Measurements from ENCODE around the gene COL23A1. TPM values are rescaled to one million over a fixed set of nuclear protein-coding genes. Genes with fewer than 3 reads are reported as not detected.

COL23A1 gene
- total RNA-seq, 1 donor from 2014 or later = 2.9 TPM

- Mint-ChIP-seq H3K4me1 (ENCODE audit: low read depth, unreplicated experiment) (peaks cover 5% of the 10 kb centered on the region), H3K9me3 (ENCODE audit: unreplicated experiment) (peaks cover 3% of the 10 kb centered on the region), H3K27ac (ENCODE audit: unreplicated experiment) (no peak overlapping the region), H3K27me3 (ENCODE audit: unreplicated experiment) (peaks cover 9% of the 10 kb centered on the region), H3K36me3 (ENCODE audit: unreplicated experiment) (peaks cover 7% of the 10 kb centered on the region), H3K4me3 (ENCODE audit: unreplicated experiment) (no peak overlapping the region)
- DNase-seq = no peak
- no peak for TF ChIP-seq CTCF (IDR thresholded peaks at IDR 0.05; ENCODE audit: partially characterized antibody, unreplicated experiment)
Observed at GRCh38 chr5:178278358-178279023, 311.7 kb downstream of the COL23A1 start.

GRCh38 chr5:178277866-178278265, 312.3 kb downstream of the COL23A1 start:
- no peak for DNase-seq
- Mint-ChIP-seq H3K36me3 (ENCODE audit: unreplicated experiment) (peaks cover 7% of the 10 kb centered on the region), H3K9me3 (ENCODE audit: unreplicated experiment) (peaks cover 3% of the 10 kb centered on the region), H3K27me3 (ENCODE audit: unreplicated experiment) (peaks cover 6% of the 10 kb centered on the region), H3K4me3 (ENCODE audit: unreplicated experiment) (no peak overlapping the region), H3K4me1 (ENCODE audit: low read depth, unreplicated experiment) (peaks cover 5% of the 10 kb centered on the region), H3K27ac (ENCODE audit: unreplicated experiment) (peak overlapping the region; percentile 48)
- TF ChIP-seq CTCF (IDR thresholded peaks at IDR 0.05; ENCODE audit: partially characterized antibody, unreplicated experiment) = no peak

- no peak overlapping the region for H3K4me3 Mint-ChIP-seq (ENCODE audit: unreplicated experiment)
- peaks cover 7% of the 10 kb centered on the region for H3K36me3 Mint-ChIP-seq (ENCODE audit: unreplicated experiment)
Observed at GRCh38 chr5:178277346-178277745, 312.8 kb downstream of the COL23A1 start.

GRCh38 chr5:178274781-178275537, 315.2 kb downstream of the COL23A1 start:
- peaks cover 6% of the 10 kb centered on the region for H3K4me1 Mint-ChIP-seq (ENCODE audit: low read depth, unreplicated experiment)
- no peak for DNase-seq
- H3K27me3 Mint-ChIP-seq (ENCODE audit: unreplicated experiment) = peaks cover 9% of the 10 kb centered on the region
- peaks cover 13% of the 10 kb centered on the region for H3K36me3 Mint-ChIP-seq (ENCODE audit: unreplicated experiment)
- no peak for TF ChIP-seq CTCF (IDR thresholded peaks at IDR 0.05; ENCODE audit: partially characterized antibody, unreplicated experiment)
- H3K27ac Mint-ChIP-seq (ENCODE audit: unreplicated experiment) = no peak overlapping the region
- peaks cover 3% of the 10 kb centered on the region for H3K9me3 Mint-ChIP-seq (ENCODE audit: unreplicated experiment)
- H3K4me3 Mint-ChIP-seq (ENCODE audit: unreplicated experiment) = no peak overlapping the region

More at GRCh38 chr5:178277346-178277745, 312.8 kb downstream of the COL23A1 start:
- Mint-ChIP-seq H3K9me3 (ENCODE audit: unreplicated experiment) (peaks cover 3% of the 10 kb centered on the region), H3K4me1 (ENCODE audit: low read depth, unreplicated experiment) (peaks cover 5% of the 10 kb centered on the region), H3K27ac (ENCODE audit: unreplicated experiment) (peak overlapping the region; percentile 48), H3K27me3 (ENCODE audit: unreplicated experiment) (peaks cover 6% of the 10 kb centered on the region)
- no peak for DNase-seq
- TF ChIP-seq CTCF (IDR thresholded peaks at IDR 0.05; ENCODE audit: partially characterized antibody, unreplicated experiment) = no peak

Measured in glutamatergic neuron (in vitro differentiated cells).